Keratinocyte (primary cell): Measurements from ENCODE around the gene MAGI2.

Experiments used
- EZH2 ChIP-seq: IDR thresholded peaks from one replicate; pipeline ENCODE4 v1.6.1; 2012; ENCODE audit warnings: inconsistent platforms, mild to moderate bottlenecking, low read length, moderate library complexity
- TF ChIP-seq, protein P1 (sequence below), 3 experiments: IDR thresholded peaks in 1 of 3; conservative IDR thresholded peaks in 1 of 3; optimal IDR thresholded peaks in 1 of 3; 2 replicates in 2 of 3; 3 replicates in 1 of 3; pipeline versions ENCODE3 to v1.5.1; 2011; ENCODE audit warnings: low read length in 3 of 3, mild to moderate bottlenecking in 3 of 3, moderate library complexity in 2 of 3, control low read depth in 1 of 3, inconsistent platforms in 1 of 3; ENCODE audit not compliant: insufficient read depth in 2 of 3; ENCODE audit errors: extremely low read depth in 1 of 3

DNA sequence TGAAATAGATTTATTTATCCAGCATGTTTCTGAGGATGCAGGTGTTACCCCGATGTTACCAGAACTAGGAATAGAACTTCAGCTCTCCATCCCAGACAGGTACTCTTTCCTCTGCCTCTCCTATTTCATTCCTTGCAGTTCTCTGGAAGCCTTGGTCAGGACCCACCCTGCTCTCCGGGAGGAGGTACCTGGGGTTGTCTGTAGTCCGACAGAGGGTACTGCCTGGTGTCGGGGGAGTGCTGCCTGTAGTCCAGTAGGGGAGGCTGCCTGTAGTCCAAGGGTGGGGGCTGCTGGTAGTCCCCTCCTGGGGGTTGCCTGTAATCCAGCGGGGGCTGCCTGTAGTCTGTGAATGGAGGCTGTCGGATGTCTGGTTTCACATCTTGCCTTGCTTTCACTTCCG is 1326.5 kb downstream of the MAGI2 start:
- no peak for TF ChIP-seq EZH2
- TF ChIP-seq, protein P1, sequence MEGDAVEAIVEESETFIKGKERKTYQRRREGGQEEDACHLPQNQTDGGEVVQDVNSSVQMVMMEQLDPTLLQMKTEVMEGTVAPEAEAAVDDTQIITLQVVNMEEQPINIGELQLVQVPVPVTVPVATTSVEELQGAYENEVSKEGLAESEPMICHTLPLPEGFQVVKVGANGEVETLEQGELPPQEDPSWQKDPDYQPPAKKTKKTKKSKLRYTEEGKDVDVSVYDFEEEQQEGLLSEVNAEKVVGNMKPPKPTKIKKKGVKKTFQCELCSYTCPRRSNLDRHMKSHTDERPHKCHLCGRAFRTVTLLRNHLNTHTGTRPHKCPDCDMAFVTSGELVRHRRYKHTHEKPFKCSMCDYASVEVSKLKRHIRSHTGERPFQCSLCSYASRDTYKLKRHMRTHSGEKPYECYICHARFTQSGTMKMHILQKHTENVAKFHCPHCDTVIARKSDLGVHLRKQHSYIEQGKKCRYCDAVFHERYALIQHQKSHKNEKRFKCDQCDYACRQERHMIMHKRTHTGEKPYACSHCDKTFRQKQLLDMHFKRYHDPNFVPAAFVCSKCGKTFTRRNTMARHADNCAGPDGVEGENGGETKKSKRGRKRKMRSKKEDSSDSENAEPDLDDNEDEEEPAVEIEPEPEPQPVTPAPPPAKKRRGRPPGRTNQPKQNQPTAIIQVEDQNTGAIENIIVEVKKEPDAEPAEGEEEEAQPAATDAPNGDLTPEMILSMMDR (optimal IDR thresholded peaks at IDR 0.05 in 1 of 3, IDR thresholded peaks at IDR 0.05 in 1 of 3, conservative IDR thresholded peaks at IDR 0.05 in 1 of 3; ENCODE audit: extremely low read depth in 1 of 3, insufficient read depth in 2 of 3, low read length in 3 of 3), result no peak
